Ovary (tissue), 3 donors: ENCODE results near the gene APAF1.

ENCODE experiments used
- CTCF ChIP-seq, 3 donors: fragments of 450-650 bp in 2 of 3; fragments of 200-600 bp in 1 of 3; IDR thresholded peaks; one replicate each; pipeline versions ENCODE4 v1.5.1 to v1.8.0; 2016 to 2022; ENCODE audit warnings: antibody characterized with exemption in 3 of 3, mild to moderate bottlenecking in 1 of 3
- EP300 ChIP-seq: sonication (generic); formaldehyde crosslinking; IDR thresholded peaks from one replicate; pipeline ENCODE4 v1.6.1; 2017; ENCODE audit warnings: antibody characterized with exemption
- POLR2A ChIP-seq: fragments of 450-650 bp; IDR thresholded peaks from one replicate; pipeline ENCODE4 v1.6.1; 2017; ENCODE audit warnings: antibody characterized with exemption, mild to moderate bottlenecking, moderate library complexity
- donor health status: DM: no; HTN: no; CAD: no.

DNA sequence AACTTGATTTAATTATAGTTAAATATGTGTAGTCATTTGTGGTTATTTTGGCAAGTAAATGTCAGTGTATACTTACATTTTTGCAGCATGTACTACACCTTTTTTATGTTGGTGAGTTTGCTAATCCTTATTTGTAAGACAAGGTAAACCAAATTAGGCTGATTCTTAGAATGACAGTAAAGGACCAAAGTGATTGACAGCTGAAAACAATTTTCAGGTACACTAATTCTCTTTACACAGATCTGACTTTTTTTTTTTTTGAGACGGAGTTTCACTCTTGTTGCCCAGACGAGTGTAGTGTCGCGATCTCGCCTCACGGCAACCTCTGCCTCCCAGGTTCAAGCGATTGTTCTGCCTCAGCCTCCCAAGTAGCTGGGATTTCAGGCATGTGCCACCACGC is 43.2 kb upstream of the APAF1 start:
- TF ChIP-seq CTCF (IDR thresholded peaks at IDR 0.05) (no peak), EP300 (no peak), POLR2A (no peak)
